Activated CD4-positive, CD25-positive, alpha-beta regulatory T cell treated with anti-CD3 and anti-CD28 coated beads, Interleukin-2, amount 50 U/mL, for 16 hours (primary cell): ENCODE data around the gene ITGB2.

Source experiments
- DNase-seq: peaks from one replicate; pipeline ENCODE4 v3.0.0-alpha.2; 2020; ENCODE audit warnings: low read depth, low spot score

Gene ITGB2

GRCh38 chr21:44846485-44847260 is 74.0 kb downstream of the ITGB2 start:
- DNase-seq = no peak

GRCh38 chr21:44846224-44846484 is 74.5 kb downstream of the ITGB2 start:
- no peak for DNase-seq

DNA sequence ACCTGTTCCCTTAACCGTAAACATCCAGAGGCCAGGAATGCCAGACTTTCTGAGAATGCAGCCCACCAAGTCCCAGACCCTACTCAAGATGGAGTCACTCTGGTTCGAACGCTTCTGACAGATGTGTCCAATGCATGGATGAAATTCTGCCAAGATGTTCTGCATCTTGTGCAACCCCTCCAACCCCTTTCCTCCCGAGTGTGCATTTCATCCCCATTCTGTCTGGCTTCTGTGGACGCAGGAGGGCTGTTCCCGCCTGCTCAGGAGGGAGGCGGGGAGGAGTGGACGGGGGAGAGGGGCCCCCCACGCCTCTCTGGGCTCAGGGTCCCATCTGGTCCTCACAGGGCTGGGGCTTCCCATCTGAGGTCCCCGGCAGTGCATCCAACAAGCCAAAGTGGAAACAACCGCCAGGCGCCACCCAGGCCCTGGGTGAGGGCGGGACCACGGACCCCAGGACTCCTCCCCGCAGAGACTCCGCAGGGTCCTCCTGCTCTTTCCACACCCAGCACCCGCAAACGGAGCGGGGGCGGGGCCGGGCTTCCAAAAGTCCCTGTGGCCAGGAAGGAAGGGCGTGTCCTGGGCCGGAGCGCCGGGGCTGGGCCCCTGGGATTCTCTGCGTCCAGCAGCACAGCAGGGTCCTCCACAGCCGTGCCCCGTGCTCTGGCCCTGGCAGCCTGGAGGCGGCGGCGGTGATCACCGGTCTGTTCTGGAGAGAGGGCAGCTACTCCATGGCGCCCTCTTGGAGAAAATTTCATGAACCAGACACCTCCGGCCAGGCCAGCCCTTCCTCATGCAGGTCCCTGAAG is 75.1 kb downstream of the ITGB2 start:
- DNase-seq = no peak

GRCh38 chr21:44844256-44844655 is 76.4 kb downstream of the ITGB2 start:
- no peak for DNase-seq

GRCh38 chr21:44842721-44843445 is 77.8 kb downstream of the ITGB2 start:
- DNase-seq = no peak

GRCh38 chr21:44842087-44842486 is 78.6 kb downstream of the ITGB2 start:
- DNase-seq = no peak

- DNase-seq = no peak
These were observed 79.9 kb downstream of the ITGB2 start for GRCh38 chr21:44840771-44841170.

DNA sequence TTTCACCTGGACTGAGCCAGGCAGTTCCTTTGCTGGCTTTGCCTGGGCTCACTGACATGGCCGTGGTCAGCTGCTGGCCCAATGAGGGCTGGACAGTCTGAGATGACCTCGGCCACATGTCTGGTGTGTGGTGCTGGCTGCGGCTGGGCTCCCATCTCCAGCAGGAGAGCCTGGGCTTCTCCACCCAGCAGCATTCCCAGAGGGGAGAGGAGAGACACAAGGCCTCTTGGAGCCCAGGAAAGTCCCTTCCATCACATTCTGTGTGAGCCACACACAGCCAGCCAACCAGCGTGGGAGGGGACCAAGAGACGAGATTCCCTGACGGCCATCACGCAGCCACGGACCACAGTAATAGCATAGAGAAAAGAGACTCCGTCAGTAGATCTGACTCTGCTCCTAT is 81.7 kb downstream of the ITGB2 start:
- DNase-seq = no peak

DNA sequence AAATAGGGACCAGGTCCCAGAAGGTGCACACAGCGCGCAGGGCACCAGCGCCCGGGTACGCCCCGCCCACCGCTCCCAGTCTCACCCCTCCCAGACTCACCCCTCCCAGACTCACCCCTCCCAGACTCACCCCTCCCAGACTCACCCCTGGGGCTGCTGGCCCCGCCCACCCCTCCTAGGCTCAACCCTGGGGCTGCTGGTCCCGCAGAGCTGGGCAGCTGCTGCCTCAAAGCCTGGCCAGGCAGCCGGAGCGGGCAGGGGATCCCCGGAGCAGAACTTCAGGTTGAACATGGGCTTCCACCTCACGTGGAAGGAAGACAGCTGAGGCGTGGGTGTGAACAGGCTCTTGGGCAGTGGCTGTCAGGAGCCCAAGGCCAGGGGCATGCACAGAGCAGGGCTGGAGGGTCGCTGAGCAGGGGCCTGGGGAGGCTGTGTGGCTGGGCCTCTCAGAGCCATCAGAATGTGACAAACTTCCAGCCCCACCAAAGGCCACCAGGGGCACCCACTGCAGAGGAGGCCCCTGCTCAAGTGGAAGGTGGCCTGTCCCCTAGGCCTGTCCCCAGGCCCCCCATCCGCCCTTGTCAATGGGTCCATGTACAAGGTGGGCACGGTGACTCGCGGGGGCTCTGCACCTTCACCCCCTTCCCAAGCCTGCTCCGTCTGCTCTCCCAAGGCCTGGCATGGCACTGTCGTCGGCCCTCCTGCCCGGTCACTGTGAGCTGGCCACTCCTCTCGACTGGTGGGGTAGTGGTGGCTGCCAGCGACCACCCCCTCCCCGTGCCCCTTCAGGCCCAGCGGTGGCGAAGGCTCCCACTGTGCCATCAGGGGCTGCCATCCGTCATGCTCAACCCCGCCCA is 82.4 kb downstream of the ITGB2 start:
- no peak for DNase-seq

DNA sequence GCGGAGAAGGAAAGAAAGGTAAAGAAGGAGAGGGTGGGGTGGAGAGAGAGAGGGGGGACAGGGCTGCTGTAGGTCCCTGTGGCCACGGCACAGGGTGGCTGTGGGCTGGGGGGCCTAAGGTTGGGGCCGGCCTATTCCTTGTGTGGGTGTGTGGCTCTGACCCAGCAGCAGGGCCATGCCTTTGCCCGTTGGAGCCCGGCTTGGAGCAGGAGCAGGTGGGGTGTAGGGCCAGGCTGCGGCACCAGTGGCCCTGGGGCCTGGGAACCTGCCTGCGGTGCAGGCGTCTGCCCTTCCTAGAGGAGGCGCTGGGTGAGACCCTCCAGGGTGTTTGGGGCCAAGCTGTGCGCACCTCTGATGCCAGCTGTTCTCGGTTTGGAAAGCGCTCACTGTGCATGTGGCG is 83.2 kb downstream of the ITGB2 start:
- no peak for DNase-seq

DNA sequence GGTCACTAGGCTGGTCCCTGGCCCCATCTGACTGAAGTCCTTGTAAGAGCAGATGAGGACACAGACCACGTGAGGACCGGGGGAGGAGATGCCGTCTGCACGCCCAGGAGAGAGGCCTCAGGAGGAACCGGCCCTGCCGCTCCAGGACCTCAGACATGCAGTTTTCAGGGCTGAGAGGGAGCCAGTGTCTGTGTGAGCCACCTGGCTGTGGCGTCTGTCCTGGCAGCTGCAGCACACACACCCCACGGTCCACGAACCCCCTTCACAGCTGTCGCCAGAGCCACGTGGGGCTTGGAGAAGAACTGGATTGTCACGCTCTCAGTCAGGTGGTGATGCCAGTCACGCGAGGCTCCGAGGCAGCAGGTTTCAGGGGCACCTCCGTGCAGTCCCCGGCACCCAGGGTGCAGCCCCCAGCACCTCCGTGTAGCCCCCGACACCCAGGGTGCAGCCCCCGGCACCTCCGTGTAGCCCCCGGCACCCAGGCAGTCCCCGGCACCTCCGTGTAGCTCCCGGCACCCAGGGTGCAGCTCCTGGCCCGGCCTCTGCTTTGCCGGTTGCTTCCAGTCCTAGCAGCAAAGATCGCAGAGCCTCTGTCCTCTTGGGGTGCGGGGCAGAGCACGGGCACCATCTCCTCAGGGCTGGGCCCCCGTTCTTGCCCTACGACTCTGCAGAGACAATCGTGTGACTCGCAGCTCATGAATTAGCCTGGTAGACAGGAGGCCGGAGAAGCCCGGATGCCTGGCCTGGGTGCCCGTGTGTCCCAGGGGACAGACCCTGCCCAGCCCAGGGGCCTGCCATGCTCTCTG is 83.8 kb downstream of the ITGB2 start:
- no peak for DNase-seq

GRCh38 chr21:44836349-44836665 is 84.4 kb downstream of the ITGB2 start:
- no peak for DNase-seq
